Mesothelial cell of epicardium (in vitro differentiated cells): ENCODE results near the gene MFAP4. TPM values are rescaled to one million over a fixed set of nuclear protein-coding genes. Genes with fewer than 3 reads are reported as not detected.

Experiments used
- DNase-seq, 2 experiments: peaks; one replicate each; pipeline ENCODE4 v3.0.0; 2021; ENCODE audit warnings: low spot score in 2 of 2; ENCODE audit not compliant: unreplicated experiment in 2 of 2
- H3K27ac Mint-ChIP-seq: 2 replicates; pipeline ENCODE4 v1.8.0; 2021; ENCODE audit warnings: mixed read lengths
- H3K27me3 Mint-ChIP-seq: 2 replicates; pipeline ENCODE4 v1.8.0; 2021; ENCODE audit warnings: low read depth, mixed read lengths
- H3K36me3 Mint-ChIP-seq: 2 replicates; pipeline ENCODE4 v1.8.0; 2021; ENCODE audit warnings: mixed read lengths
- H3K4me1 Mint-ChIP-seq: 2 replicates; pipeline ENCODE4 v1.8.0; 2021; ENCODE audit warnings: mixed read lengths
- H3K4me3 Mint-ChIP-seq: 2 replicates; pipeline ENCODE4 v1.8.0; 2021; ENCODE audit warnings: mild to moderate bottlenecking, moderate library complexity, mixed read lengths
- H3K9me3 Mint-ChIP-seq: 2 replicates; pipeline ENCODE4 v1.8.0; 2021; ENCODE audit warnings: mixed read lengths
- CTCF ChIP-seq: fragments of 200-600 bp; sonication (generic); IDR thresholded peaks from one replicate; pipeline ENCODE4 v1.5.0; 2021; ENCODE audit warnings: antibody characterized with exemption; ENCODE audit not compliant: unreplicated experiment
- total RNA-seq: library from RNA; stranded (reverse); gene quantifications from 3 replicates; pipeline ENCODE4 v1.2.1, GENCODE V29; 2021

Gene MFAP4
- total RNA-seq, 1 donor from 2014 or later: 213 TPM

GRCh38 chr17:19365499-19365817 lies 21.5 kb downstream of the MFAP4 start:
- Mint-ChIP-seq H3K27ac (no peak overlapping the region), H3K9me3 (no peaks in the 10 kb centered on the region), H3K4me1 (peaks cover 38% of the 10 kb centered on the region), H3K27me3 (no peaks in the 10 kb centered on the region), H3K36me3 (no peaks in the 10 kb centered on the region), H3K4me3 (no peak overlapping the region)
- TF ChIP-seq CTCF: no peak
- DNase-seq: no peak

- Mint-ChIP-seq H3K4me3 (peak overlapping the region; percentile 15), H3K4me1 (peaks cover 38% of the 10 kb centered on the region), H3K36me3 (no peaks in the 10 kb centered on the region), H3K27me3 (no peaks in the 10 kb centered on the region), H3K27ac (peak overlapping the region; percentile 68), H3K9me3 (no peaks in the 10 kb centered on the region)
- no peak for TF ChIP-seq CTCF
- no peak for DNase-seq
Observed at GRCh38 chr17:19364699-19365498, 22.1 kb downstream of the MFAP4 start.

- peak overlapping the region; percentile 85 for H3K4me3 Mint-ChIP-seq
- H3K27ac Mint-ChIP-seq: peak overlapping the region; percentile 87
- no peak for TF ChIP-seq CTCF
- H3K27me3 Mint-ChIP-seq: no peaks in the 10 kb centered on the region
- peaks cover 38% of the 10 kb centered on the region for H3K4me1 Mint-ChIP-seq
- H3K36me3 Mint-ChIP-seq: no peaks in the 10 kb centered on the region
- no peak for DNase-seq
- H3K9me3 Mint-ChIP-seq: no peaks in the 10 kb centered on the region
Observed at GRCh38 chr17:19363460-19364035, 23.4 kb downstream of the MFAP4 start.

GRCh38 chr17:19363114-19363438 lies 23.9 kb downstream of the MFAP4 start:
- DNase-seq: no peak
- TF ChIP-seq CTCF: peak; percentile 43
- Mint-ChIP-seq H3K27me3 (no peaks in the 10 kb centered on the region), H3K9me3 (no peaks in the 10 kb centered on the region), H3K4me1 (peaks cover 38% of the 10 kb centered on the region), H3K27ac (peak overlapping the region; percentile 87), H3K36me3 (no peaks in the 10 kb centered on the region), H3K4me3 (peak overlapping the region; percentile 85)

- Mint-ChIP-seq H3K27me3 (no peaks in the 10 kb centered on the region), H3K4me3 (peak within 1 kb of the TSS; percentile 85), H3K27ac (peak within 1 kb of the TSS; percentile 87), H3K36me3 (no peaks in the 10 kb centered on the region), H3K9me3 (no peaks in the 10 kb centered on the region), H3K4me1 (peaks cover 38% of the 10 kb centered on the region)
- DNase-seq: peak; percentile 86 to 96
- TF ChIP-seq CTCF: peak; percentile 96
Observed at GRCh38 chr17:19362277-19363113, 24.5 kb downstream of the MFAP4 start, which contains the start of gene B9D1. B9D1 (minus strand) TSS chr17:19362723; CDS start chr17:19362569, 154 bp downstream.
